BE2C (cell line): Measurements from ENCODE around the gene LUC7L.

Experiments
- DNase-seq: peaks from one replicate; pipeline ENCODE4 v3.0.0-alpha.2; 2020
- H3K27me3 ChIP-seq: fragments of 250-450 bp; sonication (Bioruptor Pico); 2 replicates; pipeline ENCODE4 v1.5.1; 2020; ENCODE audit warnings: mild to moderate bottlenecking
- H3K36me3 ChIP-seq: fragments of 250-450 bp; sonication (Bioruptor Pico); 2 replicates; pipeline ENCODE4 v1.5.1; 2020; ENCODE audit warnings: mild to moderate bottlenecking
- H3K4me1 ChIP-seq: fragments of 250-450 bp; sonication (Bioruptor Pico); 2 replicates; pipeline ENCODE4 v1.5.1; 2020
- H3K4me3 ChIP-seq: 2 replicates; pipeline ENCODE4 v1.5.1; 2011; ENCODE audit warnings: low read depth, low read length
- H3K9me3 ChIP-seq: fragments of 250-450 bp; sonication (Bioruptor Pico); 2 replicates; pipeline ENCODE4 v1.5.1; 2020
- CTCF ChIP-seq: IDR thresholded peaks from 2 replicates; pipeline ENCODE4 v1.5.1; 2012; ENCODE audit warnings: mild to moderate bottlenecking, low read depth, low read length

LUC7L gene

GRCh38 chr16:263944-264343 lies 34.7 kb upstream of the LUC7L start:
- H3K27me3 ChIP-seq, result no peaks in the 10 kb centered on the region
- TF ChIP-seq CTCF, result no peak
- no peaks in the 10 kb centered on the region for H3K9me3 ChIP-seq
- H3K4me3 ChIP-seq, result no peak overlapping the region
- DNase-seq, result no peak
- H3K4me1 ChIP-seq, result no peaks in the 10 kb centered on the region
- peaks cover 8% of the 10 kb centered on the region; the same call in 1 of the 2 replicates for H3K36me3 ChIP-seq

DNA sequence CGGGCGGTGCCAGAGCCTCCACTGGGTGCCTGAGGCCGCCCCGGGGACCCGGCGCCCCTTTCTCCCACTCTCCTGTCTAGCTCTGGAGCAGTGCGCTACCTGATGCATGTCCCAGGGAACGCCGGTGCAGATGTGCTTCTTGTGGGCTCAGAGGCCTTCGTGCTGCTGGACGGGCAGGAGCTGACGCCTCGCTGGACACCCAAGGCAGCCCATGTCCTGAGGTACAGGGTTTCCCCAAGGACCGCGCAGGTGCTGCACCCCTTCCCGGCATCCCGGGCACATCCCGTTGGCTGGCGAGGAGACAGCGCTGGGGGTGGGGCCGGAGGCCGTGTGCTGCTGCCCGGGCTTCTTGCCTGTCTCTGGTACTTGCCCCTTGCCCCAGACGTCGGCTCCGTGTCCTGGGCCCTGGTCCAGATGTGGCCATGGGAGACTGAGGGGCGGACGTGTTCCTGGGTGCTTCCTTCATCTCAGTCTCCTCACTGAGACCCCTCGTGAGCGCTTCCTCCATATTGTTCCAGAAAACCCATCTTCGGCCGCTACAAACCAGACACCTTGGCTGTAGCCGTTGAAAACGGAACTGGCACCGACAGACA lies 34.0 kb upstream of the LUC7L start:
- Histone ChIP-seq H3K9me3 (no peaks in the 10 kb centered on the region), H3K27me3 (no peaks in the 10 kb centered on the region), H3K4me3 (no peak overlapping the region), H3K36me3 (peaks cover 8% of the 10 kb centered on the region; the same call in 1 of the 2 replicates), H3K4me1 (no peaks in the 10 kb centered on the region)
- no peak for DNase-seq
- no peak for TF ChIP-seq CTCF

GRCh38 chr16:262121-262745 lies 33.0 kb upstream of the LUC7L start:
- H3K9me3 ChIP-seq, result no peaks in the 10 kb centered on the region
- H3K4me1 ChIP-seq, result no peaks in the 10 kb centered on the region
- no peak for DNase-seq
- TF ChIP-seq CTCF, result no peak
- H3K27me3 ChIP-seq, result no peaks in the 10 kb centered on the region
- no peak overlapping the region for H3K4me3 ChIP-seq
- H3K36me3 ChIP-seq, result peaks cover 8% of the 10 kb centered on the region; the same call in 1 of the 2 replicates

DNA sequence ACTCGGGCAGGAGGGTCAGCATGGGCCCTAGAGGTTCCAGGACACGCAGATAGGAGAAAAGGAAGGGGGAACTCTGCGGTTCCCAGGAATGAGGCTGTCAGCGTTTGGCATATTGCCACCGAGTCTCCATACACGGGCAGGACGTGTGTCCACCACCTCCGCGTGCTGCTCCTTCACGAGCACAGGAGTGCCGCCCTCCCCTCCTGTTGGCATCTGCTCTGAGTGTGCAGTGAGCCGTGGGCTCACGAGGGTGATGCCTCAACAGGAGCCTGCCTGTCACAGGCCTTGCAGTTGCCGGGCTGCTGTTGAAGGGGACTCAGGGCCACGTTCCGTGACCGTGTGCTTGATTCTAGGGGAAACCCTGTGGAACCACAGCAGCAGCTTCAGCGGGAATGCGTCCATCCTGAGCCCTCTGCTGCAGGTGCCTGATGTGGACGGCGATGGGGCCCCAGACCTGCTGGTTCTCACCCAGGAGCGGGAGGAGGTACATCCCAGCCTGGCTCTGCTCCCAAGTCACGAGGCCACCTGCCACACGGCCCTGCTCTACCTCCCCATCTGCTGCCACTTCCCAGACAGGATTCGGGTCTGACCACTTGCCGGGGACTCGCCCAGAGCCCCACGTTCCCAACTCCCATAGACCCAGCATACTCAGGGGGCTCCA lies 31.9 kb upstream of the LUC7L start:
- H3K4me1 ChIP-seq, result no peaks in the 10 kb centered on the region
- no peak overlapping the region for H3K4me3 ChIP-seq
- no peak for TF ChIP-seq CTCF
- no peaks in the 10 kb centered on the region for H3K9me3 ChIP-seq
- DNase-seq, result no peak
- H3K36me3 ChIP-seq, result peaks cover 10% of the 10 kb centered on the region; the same call in 1 of the 2 replicates
- H3K27me3 ChIP-seq, result no peaks in the 10 kb centered on the region

DNA sequence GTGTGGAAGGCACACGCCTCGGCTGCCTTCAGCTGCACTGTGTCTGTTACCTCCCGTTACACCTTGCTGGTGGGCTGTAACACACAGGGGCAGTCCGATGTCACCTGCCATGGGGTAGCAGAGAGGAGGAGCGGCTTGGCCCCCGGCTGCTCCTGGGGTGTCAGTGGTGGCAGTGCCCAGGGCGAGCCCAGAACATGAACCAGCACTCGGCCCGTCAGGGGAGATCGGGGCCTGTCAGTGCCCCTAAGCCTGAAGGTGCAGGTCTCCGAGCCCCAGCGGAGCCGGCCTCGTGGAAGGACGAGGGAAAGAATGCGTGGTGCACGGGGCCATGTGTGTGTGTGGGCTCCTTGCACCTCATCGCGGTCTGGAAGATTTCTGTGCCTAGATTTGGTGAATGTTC lies 31.1 kb upstream of the LUC7L start:
- Histone ChIP-seq H3K4me3 (no peak overlapping the region), H3K36me3 (peaks cover 10% of the 10 kb centered on the region), H3K4me1 (no peaks in the 10 kb centered on the region), H3K9me3 (no peaks in the 10 kb centered on the region), H3K27me3 (no peaks in the 10 kb centered on the region)
- no peak for DNase-seq
- no peak for TF ChIP-seq CTCF

GRCh38 chr16:259814-260253 lies 30.6 kb upstream of the LUC7L start:
- peaks cover 14% of the 10 kb centered on the region for H3K36me3 ChIP-seq
- DNase-seq, result no peak
- H3K4me1 ChIP-seq, result no peaks in the 10 kb centered on the region
- H3K9me3 ChIP-seq, result no peaks in the 10 kb centered on the region
- no peak overlapping the region for H3K4me3 ChIP-seq
- TF ChIP-seq CTCF, result no peak
- H3K27me3 ChIP-seq, result no peaks in the 10 kb centered on the region
